ENCODE data around the gene ACSF3.

The ACSF3 gene

GRCh38 chr16:89201439-89202377 lies 108.1 kb downstream of the ACSF3 start:
- DNase-seq (ENCODE audit: low read depth) = no peak

GRCh38 chr16:89202422-89203215 lies 109.0 kb downstream of the ACSF3 start:
- no peak for DNase-seq (ENCODE audit: low read depth)
